Putamen (tissue), 1 donor: Measurements from ENCODE around the gene ALDH18A1.

Experiments
- DNase-seq: peaks from one replicate; pipeline ENCODE4 v3.0.0-alpha.2; 2016; ENCODE audit warnings: low spot score

Gene ALDH18A1

GRCh38 chr10:95556994-95557767 lies 99.3 kb downstream of the ALDH18A1 start:
- no peak for DNase-seq
